IMR-90 (cell line): ENCODE data around the gene TK1. TPM values are rescaled to one million over a fixed set of nuclear protein-coding genes. Genes with fewer than 3 reads are reported as not detected.

Experiments used
- ATAC-seq: fragments of 200-7000 bp; cut with Tn5 transposase; 2 replicates; pipeline ENCODE4 v1.9.1; 2020; ENCODE audit warnings: low read depth, mild to moderate bottlenecking, moderate library complexity
- BruUV-seq: library from RNA; stranded (reverse); fragments of 400-500 nt; replicated peaks from 2 replicates; lab custom pipeline; 2021; lab: Mats Ljungman, UMichigan
- CTCF ChIA-PET: fragments of 300-600 bp; formaldehyde crosslinking; extraction: SDS; loops from one replicate; lab custom pipeline; 2021; ENCODE audit warnings: antibody characterized with exemption; lab: Yijun Ruan, JAX
- POLR2A ChIA-PET: fragments of 300-600 bp; sonication (Branson Sonifier 250); formaldehyde crosslinking; loops from one replicate; lab custom pipeline; 2022; ENCODE audit warnings: antibody characterized with exemption; ENCODE audit not compliant: unreplicated experiment; lab: Charles Lee
- DNase-seq: peaks from one replicate; pipeline ENCODE4 v3.0.0; 2013
- H2AFZ ChIP-seq: replicated peaks from 2 replicates; pipeline ENCODE3; 2013; ENCODE audit warnings: low read length, mild to moderate bottlenecking; ENCODE audit not compliant: poor library complexity
- H2AK5ac ChIP-seq: 2 replicates; pipeline ENCODE4 v1.6.1; 2013; ENCODE audit warnings: low read depth, low read length, inconsistent platforms
- H2AK9ac ChIP-seq: replicated peaks from 2 replicates; pipeline ENCODE3; 2013; ENCODE audit warnings: mild to moderate bottlenecking, low read depth, low read length, moderate library complexity; ENCODE audit not compliant: poor library complexity
- H2BK120ac ChIP-seq: 2 replicates; pipeline ENCODE4 v1.6.1; 2013; ENCODE audit warnings: low read depth, low read length, inconsistent platforms
- H2BK15ac ChIP-seq: 3 replicates; pipeline ENCODE4 v1.6.1; 2013; ENCODE audit warnings: low read depth, low read length, inconsistent platforms
- H2BK20ac ChIP-seq: 2 replicates; pipeline ENCODE4 v1.6.1; 2013; ENCODE audit warnings: low read depth, mild to moderate bottlenecking, inconsistent platforms, low read length, moderate library complexity
- H2BK5ac ChIP-seq: 2 replicates; pipeline ENCODE4 v1.6.1; 2013; ENCODE audit warnings: mild to moderate bottlenecking, low read depth, low read length, inconsistent platforms; ENCODE audit not compliant: poor library complexity, severe bottlenecking
- H3K14ac ChIP-seq: replicated peaks from 2 replicates; pipeline ENCODE4 v1.6.1; 2013; ENCODE audit warnings: low read depth, low read length, inconsistent platforms
- H3K18ac ChIP-seq: 2 replicates; pipeline ENCODE4 v1.6.1; 2013; ENCODE audit warnings: low read depth, low read length, control low read depth
- H3K23ac ChIP-seq: 2 replicates; pipeline ENCODE4 v1.6.1; 2013; ENCODE audit warnings: low read depth, low read length, inconsistent platforms
- H3K27ac ChIP-seq: 2 replicates; pipeline ENCODE4 v1.5.1; 2013; ENCODE audit warnings: mild to moderate bottlenecking, control low read depth, low read length; ENCODE audit not compliant: insufficient read depth
- H3K27me3 ChIP-seq: 2 replicates; pipeline ENCODE4 v1.6.1; 2013; ENCODE audit warnings: low read length; ENCODE audit not compliant: control insufficient read depth, insufficient read depth
- H3K36me3 ChIP-seq: 2 replicates; pipeline ENCODE4 v1.6.1; 2013; ENCODE audit warnings: low read length, mixed read lengths; ENCODE audit not compliant: control insufficient read depth, insufficient read depth
- H3K4ac ChIP-seq: 2 replicates; pipeline ENCODE4 v1.6.1; 2013; ENCODE audit warnings: low read depth, low read length, inconsistent platforms
- H3K4me1 ChIP-seq: 2 replicates; pipeline ENCODE4 v1.6.1; 2013; ENCODE audit warnings: low read length, mixed read lengths; ENCODE audit not compliant: control insufficient read depth, insufficient read depth
- H3K4me2 ChIP-seq: 2 replicates; pipeline ENCODE4 v1.6.1; 2013; ENCODE audit warnings: low read depth, mild to moderate bottlenecking, control low read depth, low read length, moderate library complexity
- H3K4me3 ChIP-seq: 2 replicates; pipeline ENCODE4 v1.5.1; 2013; ENCODE audit warnings: low read depth, mild to moderate bottlenecking, control low read depth, low read length, moderate library complexity; ENCODE audit not compliant: insufficient read depth
- H3K56ac ChIP-seq: 2 replicates; pipeline ENCODE4 v1.6.1; 2013; ENCODE audit warnings: low read length, inconsistent platforms; ENCODE audit not compliant: insufficient read depth; ENCODE audit errors: extremely low read depth
- H3K79me1 ChIP-seq, 2 experiments: 2 replicates each; pipeline ENCODE4 v1.6.1; 2013; ENCODE audit warnings: low read length in 2 of 2, inconsistent platforms in 1 of 2, low read depth in 1 of 2
- H3K9ac ChIP-seq: 2 replicates; pipeline ENCODE4 v1.6.1; 2013; ENCODE audit warnings: low read depth, low read length, control low read depth
- H3K9me1 ChIP-seq: 2 replicates; pipeline ENCODE4 v1.6.1; 2013; ENCODE audit warnings: low read length, inconsistent platforms; ENCODE audit not compliant: insufficient read depth
- H3K9me3 ChIP-seq: 2 replicates; pipeline ENCODE4 v1.6.1; 2013; ENCODE audit warnings: low read length; ENCODE audit not compliant: control insufficient read depth, insufficient read depth
- H4K20me1 ChIP-seq: 2 replicates; pipeline ENCODE4 v1.6.1; 2013; ENCODE audit warnings: low read length, inconsistent platforms; ENCODE audit not compliant: insufficient read depth
- H4K5ac ChIP-seq: 2 replicates; pipeline ENCODE4 v1.6.1; 2013; ENCODE audit warnings: mild to moderate bottlenecking, low read depth, low read length, control low read depth
- H4K8ac ChIP-seq, 2 experiments: 2 replicates each; pipeline ENCODE4 v1.6.1; 2013; ENCODE audit warnings: low read depth in 2 of 2, low read length in 2 of 2, control low read depth in 1 of 2, inconsistent platforms in 1 of 2
- H4K91ac ChIP-seq: 2 replicates; pipeline ENCODE4 v1.6.1; 2013; ENCODE audit warnings: low read depth, low read length, inconsistent platforms; ENCODE audit not compliant: insufficient read depth
- BHLHE40 ChIP-seq: fragments of 150-350 bp; IDR thresholded peaks from 2 replicates; pipeline ENCODE4 v1.6.1; 2016; ENCODE audit warnings: mild to moderate bottlenecking, low read depth, low read length
- CEBPB ChIP-seq: IDR thresholded peaks from 2 replicates; pipeline ENCODE4 v1.6.1; 2012; ENCODE audit warnings: low read depth, low read length, improper control_type of control experiment
- ELK1 ChIP-seq: fragments of 150-350 bp; IDR thresholded peaks from 2 replicates; pipeline ENCODE4 v1.6.1; 2016; ENCODE audit warnings: low read depth, mild to moderate bottlenecking, low read length, moderate library complexity, borderline replicate concordance
- FOS ChIP-seq: fragments of 150-350 bp; IDR thresholded peaks from 2 replicates; pipeline ENCODE4 v1.6.1; 2016; ENCODE audit warnings: low read depth, low read length
- MAFK ChIP-seq: IDR thresholded peaks from 2 replicates; pipeline ENCODE4 v1.6.1; 2012; ENCODE audit warnings: low read depth, low read length, improper control_type of control experiment
- MAZ ChIP-seq: IDR thresholded peaks from 2 replicates; pipeline ENCODE4 v1.6.1; 2012; ENCODE audit warnings: low read depth, mild to moderate bottlenecking, low read length, improper control_type of control experiment, moderate library complexity, borderline replicate concordance
- MXI1 ChIP-seq: IDR thresholded peaks from 2 replicates; pipeline ENCODE4 v1.6.1; 2012; ENCODE audit warnings: low read depth, mild to moderate bottlenecking, low read length, moderate library complexity, borderline replicate concordance
- NFE2L2 ChIP-seq: fragments of 150-350 bp; IDR thresholded peaks from 2 replicates; pipeline ENCODE4 v1.6.1; 2016; ENCODE audit warnings: low read depth, mild to moderate bottlenecking, low read length
- RAD21 ChIP-seq: IDR thresholded peaks from 2 replicates; pipeline ENCODE4 v1.6.1; 2012; ENCODE audit warnings: low read length, improper control_type of control experiment
- RCOR1 ChIP-seq: IDR thresholded peaks from 2 replicates; pipeline ENCODE4 v1.6.1; 2012; ENCODE audit warnings: mild to moderate bottlenecking, low read length, improper control_type of control experiment; ENCODE audit not compliant: insufficient replicate concordance
- RFX5 ChIP-seq: IDR thresholded peaks from 2 replicates; pipeline ENCODE4 v1.8.0; 2012; ENCODE audit warnings: low read depth, mild to moderate bottlenecking, low read length, moderate library complexity
- SMC3 ChIP-seq: fragments of 150-350 bp; IDR thresholded peaks from 2 replicates; pipeline ENCODE4 v1.6.1; 2016; ENCODE audit warnings: low read depth, mild to moderate bottlenecking, antibody characterized with exemption, low read length, moderate library complexity
- USF2 ChIP-seq: fragments of 150-350 bp; IDR thresholded peaks from 2 replicates; pipeline ENCODE4 v1.6.1; 2017; ENCODE audit warnings: mild to moderate bottlenecking, antibody characterized with exemption, low read length, low read depth
- WGBS, 2 experiments: methylation state at CpG; one replicate each; pipeline versions ENCODE4 v1.1.5 to v1.1.7; 2013; ENCODE audit warnings: missing lambda C conversion rate in 2 of 2; ENCODE audit not compliant: insufficient read length in 1 of 2; ENCODE audit errors: extremely low coverage in 2 of 2; 5-methylcytosine and 5-hydroxymethylcytosine counted together
- dilution Hi-C: fragments of 300-500 bp; cut with HindIII; formaldehyde crosslinking; loops from one replicate; pipeline ENCODE4 v1.14.3; 2018; ENCODE audit warnings: low sequenced_read_pairs; ENCODE audit not compliant: unreplicated experiment
- in situ Hi-C: fragments of 300-500 bp; cut with MboI; formaldehyde crosslinking; loops from 3 replicates; pipeline ENCODE4 v1.14.3; 2019; ENCODE audit warnings: low sequenced_read_pairs, inconsistent platforms, mixed read lengths
- intact Hi-C: fragments of 100-400 bp; cut with micrococcal nuclease; formaldehyde crosslinking; loops from 2 replicates; pipeline ENCODE4 v1.10.0; 2022
- polyA plus RNA-seq, 3 experiments: library from polyadenylated mRNA; depleted of rRNA; stranded (reverse); fragments of >200 nt; gene quantifications; 2 replicates each; pipeline ENCODE4 v1.2.3, GENCODE V29; 2012; ENCODE audit warnings: low replicate concordance in 1 of 3
- total RNA-seq: library from RNA; depleted of rRNA; stranded (reverse); fragments of >200 nt; gene quantifications from 2 replicates; pipeline ENCODE4 v1.2.3, GENCODE V29; 2012

The TK1 gene
- total and polyA plus RNA-seq, 2 of the 4 experiments (the other 2 are of a cell fraction), result 150 to 219 TPM

- Histone ChIP-seq H3K4ac (no peak overlapping the region), H3K9me1 (peaks cover 14% of the 10 kb centered on the region; the same call in 1 of the 2 replicates), H2BK15ac (no peak overlapping the region), H2BK5ac (no peak overlapping the region), H3K14ac (no peak overlapping the region), H3K36me3 (no peaks in the 10 kb centered on the region; the same call in 1 of the 2 replicates), H3K4me1 (peaks cover 19% of the 10 kb centered on the region), H3K27ac (no peak overlapping the region), H2BK120ac (no peak overlapping the region), H3K23ac (no peak overlapping the region), H3K4me2 (no peak overlapping the region), H3K9me3 (no peaks in the 10 kb centered on the region), H4K8ac (no peak overlapping the region), H3K56ac (no peak overlapping the region), H3K27me3 (no peaks in the 10 kb centered on the region), H2BK20ac (no peak overlapping the region), H4K91ac (no peak overlapping the region), H2AK9ac (peak overlapping the region; percentile 61), H4K20me1 (peaks cover 3% of the 10 kb centered on the region; the same call in 1 of the 2 replicates), H2AK5ac (no peak overlapping the region), H3K4me3 (no peak overlapping the region), H3K18ac (no peak overlapping the region), H4K5ac (no peak overlapping the region), H3K79me1 (peaks cover 3 to 36% of the 10 kb centered on the region in 2 experiments; a peak in 2 of 4 replicates), H2AFZ (peak overlapping the region; percentile 45), H3K9ac (no peak overlapping the region)
- POLR2A ChIA-PET, result no interaction called here
- BruUV-seq, result no TSS peak
- ATAC-seq (no peak), DNase-seq (no peak)
- CTCF ChIA-PET, result no interaction called here
- no peak for TF ChIP-seq CEBPB
- TF ChIP-seq USF2, result no peak
- TF ChIP-seq ELK1, result no peak
- TF ChIP-seq NFE2L2, result no peak
- no peak for TF ChIP-seq MAFK
- TF ChIP-seq FOS, result no peak
- TF ChIP-seq MAZ, result no peak
- TF ChIP-seq SMC3, result no peak
- no peak for TF ChIP-seq MXI1
- TF ChIP-seq RFX5, result no peak
- no peak for TF ChIP-seq RAD21
- TF ChIP-seq BHLHE40, result no peak
- no peak for TF ChIP-seq RCOR1
- dilution Hi-C loops, result no loop called here
- in situ Hi-C loops, result loop anchor here (5.0 kb wide), 1 partner anchor 63 kb away; no protein-coding TSS in a partner anchor
- intact Hi-C loops, result no loop called here
- WGBS, 2 experiments, result 98% methylated on average over 15 of the region's 28 CpGs; no CpG with 5 or more reads in 1 of the 2 experiments
Observed at GRCh38 chr17:78174870-78175642, 11.8 kb downstream of the TK1 start.
